Measurements from ENCODE around the gene CNIH2.

The CNIH2 gene

GRCh38 chr11:66259225-66259624 is 18.8 kb upstream of the CNIH2 start:
- DNase-seq (ENCODE audit: low read depth in 2 of 2): no peak

DNA sequence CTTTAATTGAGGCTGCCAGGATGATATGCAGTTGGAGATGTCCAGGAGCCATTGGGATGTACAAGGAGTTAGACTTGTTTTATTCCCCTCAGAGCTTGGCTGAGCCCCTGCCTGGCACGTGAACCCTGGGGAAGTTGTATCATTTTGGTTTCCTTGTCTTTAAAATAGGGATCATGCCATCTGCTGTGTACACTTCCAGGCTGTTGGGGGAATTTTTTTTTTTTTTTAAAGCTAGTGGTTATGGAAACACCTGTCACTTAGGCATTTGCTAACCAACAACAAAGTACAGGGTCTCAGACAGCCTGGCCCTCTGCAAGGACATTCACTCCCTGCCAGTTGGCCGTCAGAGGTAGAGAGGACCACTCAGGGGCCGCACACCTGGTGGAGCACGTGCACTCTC is 18.0 kb upstream of the CNIH2 start:
- DNase-seq (ENCODE audit: low read depth in 2 of 2): no peak

DNA sequence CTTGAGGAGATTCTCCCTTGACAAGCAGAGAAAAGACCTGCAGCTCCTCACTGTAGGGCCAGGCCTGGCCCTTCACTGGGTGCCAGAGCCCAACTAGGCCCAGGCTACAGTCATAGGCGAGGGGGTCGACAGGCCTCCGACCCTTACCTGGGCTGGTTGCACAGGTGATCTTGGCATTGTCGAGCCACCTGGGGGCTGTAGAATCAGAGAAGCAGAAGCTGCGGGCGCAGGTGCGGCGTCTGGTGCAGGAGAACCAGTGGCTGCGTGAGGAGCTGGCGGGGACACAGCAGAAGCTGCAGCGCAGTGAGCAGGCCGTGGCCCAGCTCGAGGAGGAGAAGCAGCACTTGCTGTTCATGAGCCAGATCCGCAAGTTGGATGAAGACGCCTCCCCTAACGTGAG is 16.4 kb upstream of the CNIH2 start:
- DNase-seq (ENCODE audit: low read depth in 2 of 2): no peak

- no peak for DNase-seq (ENCODE audit: low read depth in 2 of 2)
These were observed 15.8 kb upstream of the CNIH2 start for GRCh38 chr11:66262191-66262590.

DNA sequence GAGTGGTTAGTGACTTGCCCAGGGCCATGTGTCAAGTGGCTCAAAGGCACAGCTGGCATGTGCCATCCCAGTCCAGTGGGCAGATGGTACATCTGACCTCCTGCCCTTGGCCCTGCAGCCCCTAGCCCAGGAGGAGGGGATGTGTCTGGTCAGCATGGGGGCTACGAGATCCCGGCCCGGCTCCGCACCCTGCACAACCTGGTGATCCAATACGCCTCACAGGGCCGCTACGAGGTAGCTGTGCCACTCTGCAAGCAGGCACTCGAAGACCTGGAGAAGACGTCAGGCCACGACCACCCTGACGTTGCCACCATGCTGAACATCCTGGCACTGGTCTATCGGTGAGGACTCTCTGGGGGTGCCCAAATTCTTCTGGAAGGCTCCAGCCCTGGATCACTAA is 15.3 kb upstream of the CNIH2 start:
- DNase-seq (ENCODE audit: low read depth in 2 of 2): no peak

- DNase-seq (ENCODE audit: low read depth in 2 of 2): no peak
These were observed 14.7 kb upstream of the CNIH2 start for GRCh38 chr11:66263231-66263630.

DNA sequence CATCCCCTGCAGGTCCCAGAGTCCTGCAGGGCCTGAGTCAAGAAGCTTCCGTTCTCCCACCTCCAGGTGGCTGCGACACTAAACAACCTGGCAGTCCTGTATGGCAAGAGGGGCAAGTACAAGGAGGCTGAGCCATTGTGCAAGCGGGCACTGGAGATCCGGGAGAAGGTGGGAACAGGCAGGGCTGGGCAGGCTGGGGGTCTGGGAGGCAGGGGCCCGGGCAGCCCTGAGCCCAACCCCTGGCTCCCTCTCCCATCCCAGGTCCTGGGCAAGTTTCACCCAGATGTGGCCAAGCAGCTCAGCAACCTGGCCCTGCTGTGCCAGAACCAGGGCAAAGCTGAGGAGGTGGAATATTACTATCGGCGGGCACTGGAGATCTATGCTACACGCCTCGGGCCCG is 14.2 kb upstream of the CNIH2 start:
- no peak for DNase-seq (ENCODE audit: low read depth in 2 of 2)

- DNase-seq (ENCODE audit: low read depth in 2 of 2): no peak
These were observed 13.6 kb upstream of the CNIH2 start for GRCh38 chr11:66264383-66264782.

DNA sequence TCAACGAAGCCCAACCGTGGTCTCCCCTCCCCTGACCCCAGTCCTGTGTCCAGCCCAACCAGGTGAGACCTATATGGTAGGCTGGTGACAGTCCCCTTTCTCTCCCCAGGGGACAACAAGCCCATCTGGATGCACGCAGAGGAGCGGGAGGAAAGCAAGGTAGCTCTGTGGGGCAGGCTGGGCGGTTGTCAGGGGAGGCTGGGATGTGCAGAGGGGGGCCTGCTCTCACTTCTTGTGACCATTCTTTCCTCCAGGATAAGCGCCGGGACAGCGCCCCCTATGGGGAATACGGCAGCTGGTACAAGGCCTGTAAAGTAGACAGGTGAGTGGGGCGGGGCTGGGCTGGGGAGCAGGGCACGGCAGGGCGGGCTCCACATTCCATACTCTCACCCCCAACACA is 13.1 kb upstream of the CNIH2 start:
- no peak for DNase-seq (ENCODE audit: low read depth in 2 of 2)

GRCh38 chr11:66265531-66266377 is 12.2 kb upstream of the CNIH2 start:
- no peak for DNase-seq (ENCODE audit: low read depth in 2 of 2)

GRCh38 chr11:66266378-66267038 is 11.5 kb upstream of the CNIH2 start:
- no peak for DNase-seq (ENCODE audit: low read depth in 2 of 2)

- DNase-seq (ENCODE audit: low read depth in 2 of 2): no peak
These were observed 11.0 kb upstream of the CNIH2 start for GRCh38 chr11:66267039-66267378.

DNA sequence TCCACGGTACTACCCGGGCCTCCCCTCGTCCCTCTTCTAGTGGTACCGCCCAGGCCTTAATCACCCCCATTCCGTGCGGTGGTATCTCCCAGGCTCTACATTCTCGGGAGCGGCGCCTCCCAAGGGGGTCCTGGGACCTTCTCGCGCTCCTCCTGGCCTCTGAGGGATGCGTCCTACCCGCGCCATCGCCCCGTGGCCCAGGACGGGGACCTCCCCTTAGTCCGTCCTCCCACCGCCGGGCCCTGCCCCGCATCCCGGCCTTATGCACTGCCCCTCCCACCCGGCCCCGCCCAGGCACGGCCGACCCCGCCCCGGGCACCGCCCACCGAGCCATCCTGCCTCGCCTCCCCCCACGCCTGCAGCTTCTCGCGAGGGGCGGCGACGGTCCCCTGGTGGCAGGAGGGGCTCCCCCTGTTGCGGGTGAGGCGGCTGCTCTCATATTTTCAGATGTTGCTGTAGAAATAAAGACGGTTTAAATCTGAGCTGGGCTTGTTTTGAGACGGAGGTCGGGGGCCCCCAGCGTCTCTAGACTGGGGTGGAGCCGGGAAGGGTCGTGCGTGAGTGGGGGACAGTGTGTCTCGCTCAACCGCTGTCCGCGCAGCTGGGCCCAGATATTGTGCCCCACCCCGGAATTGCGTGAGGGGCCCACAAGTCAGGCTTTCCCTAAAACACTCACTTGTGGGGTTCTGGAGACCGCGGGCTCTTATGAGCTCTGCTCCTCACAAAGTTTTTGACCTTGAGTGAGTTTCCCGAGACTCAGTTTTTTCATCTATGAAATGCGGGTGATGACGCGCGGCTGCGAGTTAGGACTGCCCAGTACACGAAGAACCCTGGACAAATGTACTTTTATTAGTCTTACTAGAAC is 10.4 kb upstream of the CNIH2 start:
- peak; percentile 71 to 74 for DNase-seq (ENCODE audit: low read depth in 2 of 2)

DNA sequence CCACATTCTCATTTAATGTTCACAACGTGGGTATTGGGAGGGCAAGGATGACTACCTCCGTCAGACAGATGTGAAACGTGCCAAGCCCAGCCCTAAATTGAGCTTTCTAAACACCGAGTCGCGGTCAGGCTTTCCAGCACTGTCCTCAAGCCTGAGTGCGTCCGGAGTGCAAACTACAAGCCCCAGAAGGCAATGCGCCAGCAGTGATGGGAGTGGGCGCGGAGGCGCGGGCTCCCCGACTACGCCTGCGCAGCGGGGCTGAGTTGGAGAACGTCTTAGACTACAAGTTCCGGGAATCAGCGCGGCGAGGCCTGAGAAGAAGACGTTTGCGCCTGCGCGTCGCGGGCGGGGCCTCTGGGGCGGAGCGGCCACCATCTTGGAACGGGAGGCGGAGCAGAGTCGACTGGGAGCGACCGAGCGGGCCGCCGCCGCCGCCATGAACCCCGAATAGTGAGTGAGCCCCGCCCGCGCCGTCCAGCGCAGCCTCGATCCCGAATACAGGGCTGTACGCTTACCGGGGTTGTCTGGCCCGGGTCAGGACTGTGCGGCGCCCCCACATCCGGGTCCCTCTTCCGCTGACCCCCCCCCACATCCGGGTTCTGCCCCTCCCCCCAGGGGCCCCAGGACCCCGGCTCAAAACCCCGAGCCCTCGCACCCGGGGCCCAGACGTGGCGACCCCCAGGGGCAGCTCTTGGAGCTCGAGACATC is 9.6 kb upstream of the CNIH2 start, which contains the start of gene RAB1B:
RAB1B (plus strand) TSS at position 396 of the 708 bp plus-strand sequence; CDS start at position 437, 41 bp downstream.
- peak; percentile 99 to 100 for DNase-seq (ENCODE audit: low read depth in 2 of 2)

DNA sequence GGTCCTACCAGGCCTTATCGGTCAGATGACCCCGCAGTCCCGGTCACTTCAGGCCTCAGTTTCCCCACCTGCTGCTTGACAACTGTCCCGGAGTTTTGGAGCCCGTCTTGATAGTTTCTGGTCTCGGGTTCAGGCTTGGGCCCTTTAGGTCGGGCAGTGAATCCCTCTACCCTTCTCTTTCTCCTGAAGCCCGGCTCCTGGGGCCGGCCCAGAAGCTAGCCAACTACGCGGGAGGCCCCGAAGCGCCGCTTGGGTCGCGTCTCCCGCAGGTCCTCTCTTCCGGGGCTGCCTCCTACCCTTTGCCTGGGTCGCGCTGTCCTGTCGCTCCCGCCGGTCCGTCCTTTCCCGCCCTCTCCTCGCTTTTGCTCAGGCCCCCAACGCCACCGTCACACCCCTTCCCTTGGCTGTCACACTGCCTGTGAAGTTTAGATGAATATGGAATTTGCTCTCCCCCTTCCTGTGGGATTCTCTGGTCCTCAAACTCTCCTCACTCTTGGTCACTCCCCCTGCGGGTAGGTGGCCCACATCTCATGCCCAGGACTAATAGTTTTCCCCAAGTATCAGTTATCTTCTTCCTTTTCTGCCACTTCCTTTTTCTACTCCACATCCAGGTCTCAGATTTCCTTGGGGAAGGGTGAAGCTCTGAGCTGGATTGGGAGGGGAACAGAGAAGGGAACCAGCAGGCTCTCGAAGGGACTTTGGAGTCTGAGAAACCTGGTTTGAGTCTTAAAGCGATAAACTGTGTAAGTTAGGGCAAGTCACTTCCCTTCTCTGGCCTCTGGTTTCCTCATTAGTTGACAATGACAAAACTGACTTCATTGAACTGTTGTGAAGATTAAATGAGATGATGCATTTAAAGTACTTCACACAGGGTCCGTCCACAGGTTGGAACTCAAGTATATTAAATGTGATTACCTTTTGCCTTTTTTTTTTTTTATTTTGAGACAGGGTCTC is 8.7 kb upstream of the CNIH2 start:
- no peak for DNase-seq (ENCODE audit: low read depth in 2 of 2)

- DNase-seq (ENCODE audit: low read depth in 2 of 2): no peak
These were observed 6.2 kb upstream of the CNIH2 start for GRCh38 chr11:66271816-66272215.

DNA sequence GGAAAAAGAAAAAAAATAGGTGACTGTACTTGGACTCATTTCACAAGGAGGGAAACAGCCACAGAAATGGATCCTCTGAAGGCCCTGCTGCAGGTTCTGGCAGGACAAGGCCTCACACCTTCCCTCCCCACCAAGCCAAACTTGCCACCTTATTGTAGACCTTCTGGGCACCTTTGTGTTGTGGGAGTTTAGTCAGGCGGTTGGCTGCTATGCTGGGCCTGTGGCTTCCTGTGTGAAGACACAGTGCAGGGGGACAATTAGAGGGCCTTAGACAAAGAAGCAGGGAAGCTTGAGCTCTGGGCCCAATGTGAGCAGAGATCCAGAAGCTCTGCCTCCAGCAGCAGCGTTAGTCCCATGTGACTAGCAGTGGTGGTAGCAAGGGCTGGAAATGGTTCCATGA is 5.4 kb upstream of the CNIH2 start:
- DNase-seq (ENCODE audit: low read depth in 2 of 2): no peak

DNA sequence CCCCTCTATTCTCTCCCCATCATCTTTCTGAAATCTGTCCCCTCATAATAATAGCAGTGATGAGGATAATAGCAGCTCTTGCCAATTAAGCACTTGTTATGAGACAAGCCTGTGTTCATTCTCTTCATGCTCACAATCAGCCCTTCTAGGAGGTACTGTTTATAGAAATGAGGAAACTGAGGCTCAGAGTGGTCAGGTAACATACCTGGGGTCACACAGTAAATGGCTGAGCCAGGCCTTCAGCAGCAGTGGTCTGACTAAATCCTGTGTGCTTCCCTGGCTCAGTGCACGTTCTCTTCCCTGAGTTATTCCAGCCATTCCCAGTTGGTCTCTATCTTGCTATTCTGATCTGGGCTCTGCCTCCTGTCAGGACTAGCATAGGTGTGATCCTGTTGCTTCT is 3.8 kb upstream of the CNIH2 start:
- DNase-seq (ENCODE audit: low read depth in 2 of 2): no peak

- DNase-seq (ENCODE audit: low read depth in 2 of 2): no peak
These were observed 2.6 kb upstream of the CNIH2 start for GRCh38 chr11:66275396-66275795.

DNA sequence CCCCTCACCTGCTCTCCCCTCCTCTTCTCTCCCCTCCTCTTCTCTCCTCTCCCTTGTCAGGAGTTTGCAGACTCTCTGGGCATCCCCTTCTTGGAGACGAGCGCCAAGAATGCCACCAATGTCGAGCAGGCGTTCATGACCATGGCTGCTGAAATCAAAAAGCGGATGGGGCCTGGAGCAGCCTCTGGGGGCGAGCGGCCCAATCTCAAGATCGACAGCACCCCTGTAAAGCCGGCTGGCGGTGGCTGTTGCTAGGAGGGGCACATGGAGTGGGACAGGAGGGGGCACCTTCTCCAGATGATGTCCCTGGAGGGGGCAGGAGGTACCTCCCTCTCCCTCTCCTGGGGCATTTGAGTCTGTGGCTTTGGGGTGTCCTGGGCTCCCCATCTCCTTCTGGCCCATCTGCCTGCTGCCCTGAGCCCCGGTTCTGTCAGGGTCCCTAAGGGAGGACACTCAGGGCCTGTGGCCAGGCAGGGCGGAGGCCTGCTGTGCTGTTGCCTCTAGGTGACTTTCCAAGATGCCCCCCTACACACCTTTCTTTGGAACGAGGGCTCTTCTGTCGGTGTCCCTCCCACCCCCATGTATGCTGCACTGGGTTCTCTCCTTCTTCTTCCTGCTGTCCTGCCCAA is 1.9 kb upstream of the CNIH2 start:
- DNase-seq (ENCODE audit: low read depth in 2 of 2): no peak
